HG02840 (cell line): ENCODE results near the gene ZNF132.
"Not testable (repeated sequence)": the region's sequence is repeated elsewhere in the genome, so short reads cannot be mapped to it uniquely, and the experiment has no call there.

ENCODE experiments used
- ATAC-seq: cut with Tn5 transposase; IDR thresholded peaks from one replicate; pipeline ENCODE4 v1.9.1; 2021; ENCODE audit warnings: mild to moderate bottlenecking, moderate library complexity, moderate number of reproducible peaks; ENCODE audit not compliant: unreplicated experiment, low FRiP score

Gene ZNF132

GRCh38 chr19:58439576-58440554 lies at the start of gene ZNF132:
Gene ZNF132, minus strand, starts transcription at chr19:58440153. Its CDS starts 332 bp downstream, at chr19:58439821.
- ATAC-seq, result peak; percentile 97

- ATAC-seq, result not testable (repeated sequence)
Measured at GRCh38 chr19:58484349-58484748, 44.4 kb upstream of the ZNF132 start.

- no peak for ATAC-seq
Measured at GRCh38 chr19:58483776-58484175, 43.8 kb upstream of the ZNF132 start.

DNA sequence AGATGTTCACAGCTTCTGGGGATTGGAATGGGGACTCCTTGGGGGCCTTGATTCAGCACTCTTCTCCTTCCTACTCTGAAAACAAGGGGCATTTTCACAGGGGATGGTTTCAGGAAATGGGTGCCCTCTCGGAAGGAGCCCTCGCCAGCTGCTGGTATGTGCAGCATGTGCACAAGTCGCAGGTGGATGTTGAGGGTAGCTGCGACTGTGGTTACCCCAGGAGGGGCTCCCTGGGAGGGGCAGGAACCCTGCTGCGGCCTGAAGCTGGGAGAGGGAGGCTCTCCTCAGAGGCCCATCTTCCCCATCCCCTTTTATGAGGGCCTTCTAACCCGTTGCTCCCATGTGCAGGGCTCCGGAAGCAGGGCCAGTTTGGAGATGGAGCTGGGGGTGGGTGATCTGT lies 42.4 kb upstream of the ZNF132 start:
- no peak for ATAC-seq

DNA sequence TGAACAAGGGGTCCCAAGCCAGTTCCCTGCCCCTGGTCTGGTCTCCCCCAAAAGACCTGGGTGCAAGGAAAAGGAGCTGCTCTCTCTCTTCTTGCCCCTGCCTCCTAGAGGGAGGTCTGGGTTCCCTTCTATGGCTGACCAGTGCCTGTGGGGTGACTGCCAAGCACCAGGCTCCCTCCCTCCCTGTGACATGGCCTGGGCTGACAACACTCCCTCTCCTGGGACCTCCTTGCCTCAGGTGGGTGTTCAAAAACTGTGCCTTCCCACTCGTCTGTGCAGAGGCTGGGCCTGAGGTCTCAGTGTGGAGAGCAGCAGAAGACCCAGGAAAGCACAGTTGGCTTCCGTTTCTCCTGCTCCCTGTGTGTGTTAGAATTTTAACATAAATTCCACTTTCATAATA lies 40.9 kb upstream of the ZNF132 start:
- no peak for ATAC-seq

DNA sequence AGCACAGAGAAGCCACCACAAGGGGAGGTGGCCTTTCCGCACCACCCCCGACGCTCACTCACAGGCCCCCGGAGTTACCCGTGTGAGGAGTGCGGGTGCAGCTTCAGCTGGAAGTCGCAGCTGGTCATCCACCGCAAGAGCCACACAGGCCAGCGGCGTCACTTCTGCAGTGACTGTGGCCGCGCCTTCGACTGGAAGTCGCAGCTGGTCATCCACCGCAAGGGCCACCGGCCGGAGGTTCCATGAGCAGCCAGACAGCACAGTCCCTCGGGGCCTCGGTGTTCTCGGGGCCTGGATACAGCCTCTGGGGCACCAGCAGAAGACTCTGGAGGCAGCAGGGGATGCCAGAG lies 40.5 kb upstream of the ZNF132 start:
- no peak for ATAC-seq

DNA sequence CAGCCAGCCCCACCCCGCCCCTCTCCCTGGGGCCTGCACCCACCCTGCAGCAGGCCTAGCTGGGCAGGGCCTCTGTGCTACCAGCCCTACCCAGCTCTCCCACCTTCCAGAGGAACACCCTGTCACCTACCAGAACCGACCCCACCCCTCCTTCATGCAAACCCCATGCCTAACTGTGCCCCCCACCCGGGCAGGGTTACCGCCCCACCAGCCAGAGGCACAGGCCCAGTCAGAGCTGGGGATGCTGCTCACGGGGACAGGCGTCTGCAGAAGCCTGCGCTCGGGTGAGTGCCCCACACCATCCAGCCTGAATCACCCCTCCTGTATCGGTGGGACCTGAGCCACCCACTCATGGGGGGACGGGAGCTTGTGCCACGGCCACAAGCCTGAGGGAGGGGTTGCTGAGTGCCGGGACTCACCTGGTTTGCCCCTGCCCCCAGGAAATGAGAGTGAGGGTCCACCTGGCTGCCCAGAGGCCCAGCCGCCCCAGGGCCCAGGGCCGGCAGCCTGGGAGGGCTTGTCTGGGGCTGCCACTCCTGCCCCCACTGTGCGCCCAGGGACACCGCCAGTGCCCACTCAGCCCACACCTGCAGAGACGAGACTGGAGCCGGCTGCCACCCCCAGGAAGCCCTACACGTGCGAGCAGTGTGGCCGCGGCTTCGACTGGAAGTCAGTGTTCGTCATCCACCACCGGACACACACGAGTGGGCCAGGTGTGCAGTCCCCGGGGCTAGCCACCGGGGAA lies 40.0 kb upstream of the ZNF132 start:
- ATAC-seq, result no peak

- no peak for ATAC-seq
Measured at GRCh38 chr19:58479303-58479702, 39.4 kb upstream of the ZNF132 start.

DNA sequence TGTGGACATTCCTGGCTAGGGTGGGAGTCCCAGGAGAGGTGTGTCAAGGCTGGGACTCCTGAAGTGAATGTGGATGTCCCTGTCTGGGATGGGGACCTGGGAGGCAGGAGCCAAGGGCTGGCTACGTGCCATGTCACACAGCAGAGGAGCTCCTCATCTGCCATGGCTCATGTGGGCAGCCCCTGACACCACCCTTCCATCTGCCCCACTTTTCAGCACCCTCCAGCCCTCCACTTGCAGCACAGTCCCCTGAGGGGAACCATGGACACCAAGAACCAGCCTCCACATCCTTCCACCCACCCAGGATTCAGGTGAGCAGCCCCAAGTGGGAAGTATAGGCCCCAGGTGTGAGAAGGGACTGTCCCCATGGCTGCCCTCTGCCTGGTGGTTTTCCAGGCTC lies 37.9 kb upstream of the ZNF132 start:
- no peak for ATAC-seq

- no peak for ATAC-seq
Measured at GRCh38 chr19:58477130-58477529, 37.2 kb upstream of the ZNF132 start.

GRCh38 chr19:58476498-58477015 lies 36.6 kb upstream of the ZNF132 start:
- no peak for ATAC-seq

DNA sequence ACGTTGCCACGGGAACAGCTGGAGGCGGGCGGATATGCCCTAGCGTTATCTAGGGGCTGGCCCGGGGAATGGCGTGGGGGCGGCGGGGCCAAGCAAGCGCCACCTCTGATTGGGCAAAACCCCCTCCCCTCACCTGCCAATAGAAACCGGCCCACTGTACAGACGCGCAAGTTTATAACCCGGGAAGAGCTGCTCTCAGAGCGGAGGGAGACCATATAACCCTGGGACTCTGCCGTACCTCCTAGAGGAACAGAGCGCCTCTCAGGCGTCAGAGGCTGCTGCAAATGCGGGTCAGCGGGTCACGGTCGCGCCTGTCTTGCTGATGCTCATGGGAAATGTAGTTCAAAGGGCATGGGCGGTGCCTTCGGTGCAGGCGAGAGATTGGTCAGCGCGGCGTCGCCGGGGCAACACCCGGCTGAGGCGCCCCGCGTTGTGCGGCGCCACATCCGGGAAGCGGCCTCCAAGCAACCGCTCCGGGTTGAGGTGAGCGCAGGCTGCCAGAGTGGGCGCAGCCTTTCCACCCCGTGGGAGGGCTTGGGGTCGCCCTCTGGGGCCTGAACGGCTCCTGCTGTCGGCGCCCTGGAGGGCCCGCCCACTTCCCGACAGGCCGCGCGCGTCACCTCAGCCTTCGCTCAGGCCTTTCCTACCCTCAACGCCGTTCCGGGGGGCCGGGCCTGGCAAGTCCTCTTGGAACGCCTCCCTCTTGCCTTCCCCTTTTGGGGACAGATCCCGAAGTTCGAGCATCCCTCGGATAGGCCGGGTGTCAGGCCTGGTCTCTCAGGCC lies 36.0 kb upstream of the ZNF132 start, which contains the start of gene ZNF446:
ZNF446 (plus strand) TSS at position 639 of the 784 bp plus-strand sequence. CDS start 867 bp downstream, outside the sequence.
- ATAC-seq, result peak; percentile 87

DNA sequence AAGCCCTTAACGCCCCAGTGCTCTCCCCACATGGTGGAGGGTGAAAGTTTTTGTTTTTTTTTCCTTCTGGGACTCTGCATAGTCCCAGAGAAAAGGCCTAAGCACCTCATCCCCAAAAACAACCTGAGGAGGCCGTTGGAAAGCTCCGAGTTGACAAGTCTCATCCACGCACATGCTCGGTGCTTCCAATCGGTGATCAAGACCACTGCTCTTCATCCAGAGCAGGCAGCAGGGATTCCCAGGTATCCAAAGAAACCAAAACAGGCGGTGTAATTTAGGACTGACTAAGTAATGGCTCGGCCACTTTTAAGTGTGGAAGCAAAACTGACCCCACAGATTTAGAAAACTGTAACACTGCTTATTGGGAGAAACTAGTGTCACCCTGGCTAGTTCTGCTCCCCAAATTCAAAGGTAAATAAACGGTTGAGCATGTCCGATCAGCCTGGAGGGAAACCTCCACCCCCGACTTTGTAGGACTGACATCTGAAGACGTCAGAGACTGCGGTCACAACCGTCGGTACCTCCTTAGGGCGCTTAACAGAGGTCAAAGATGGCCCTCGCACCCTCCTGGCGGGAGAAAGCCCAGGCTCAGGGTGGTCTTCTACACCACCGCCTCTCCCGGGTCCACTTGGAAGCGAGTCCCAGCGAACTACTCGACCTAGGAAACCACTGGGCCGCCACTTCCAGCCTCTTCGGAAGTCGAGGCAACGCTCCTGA lies 35.2 kb upstream of the ZNF132 start:
- no peak for ATAC-seq

- ATAC-seq, result no peak
Measured at GRCh38 chr19:58474291-58474996, 34.5 kb upstream of the ZNF132 start.

- ATAC-seq, result no peak
Measured at GRCh38 chr19:58473775-58474174, 33.8 kb upstream of the ZNF132 start.

DNA sequence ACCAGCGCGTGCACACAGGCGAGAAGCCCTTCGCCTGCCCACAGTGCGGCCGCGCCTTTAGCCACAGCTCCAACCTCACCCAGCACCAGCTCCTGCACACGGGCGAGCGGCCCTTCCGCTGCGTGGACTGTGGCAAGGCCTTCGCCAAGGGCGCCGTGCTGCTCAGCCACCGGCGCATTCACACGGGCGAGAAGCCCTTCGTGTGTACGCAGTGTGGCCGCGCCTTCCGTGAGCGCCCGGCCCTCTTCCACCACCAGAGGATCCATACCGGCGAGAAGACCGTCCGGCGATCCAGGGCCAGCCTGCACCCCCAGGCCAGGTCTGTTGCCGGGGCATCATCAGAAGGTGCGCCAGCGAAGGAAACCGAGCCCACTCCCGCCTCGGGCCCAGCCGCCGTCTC lies 31.8 kb upstream of the ZNF132 start:
- ATAC-seq, result no peak

- ATAC-seq, result not testable (repeated sequence)
Measured at GRCh38 chr19:58470837-58471543, 31.0 kb upstream of the ZNF132 start.

DNA sequence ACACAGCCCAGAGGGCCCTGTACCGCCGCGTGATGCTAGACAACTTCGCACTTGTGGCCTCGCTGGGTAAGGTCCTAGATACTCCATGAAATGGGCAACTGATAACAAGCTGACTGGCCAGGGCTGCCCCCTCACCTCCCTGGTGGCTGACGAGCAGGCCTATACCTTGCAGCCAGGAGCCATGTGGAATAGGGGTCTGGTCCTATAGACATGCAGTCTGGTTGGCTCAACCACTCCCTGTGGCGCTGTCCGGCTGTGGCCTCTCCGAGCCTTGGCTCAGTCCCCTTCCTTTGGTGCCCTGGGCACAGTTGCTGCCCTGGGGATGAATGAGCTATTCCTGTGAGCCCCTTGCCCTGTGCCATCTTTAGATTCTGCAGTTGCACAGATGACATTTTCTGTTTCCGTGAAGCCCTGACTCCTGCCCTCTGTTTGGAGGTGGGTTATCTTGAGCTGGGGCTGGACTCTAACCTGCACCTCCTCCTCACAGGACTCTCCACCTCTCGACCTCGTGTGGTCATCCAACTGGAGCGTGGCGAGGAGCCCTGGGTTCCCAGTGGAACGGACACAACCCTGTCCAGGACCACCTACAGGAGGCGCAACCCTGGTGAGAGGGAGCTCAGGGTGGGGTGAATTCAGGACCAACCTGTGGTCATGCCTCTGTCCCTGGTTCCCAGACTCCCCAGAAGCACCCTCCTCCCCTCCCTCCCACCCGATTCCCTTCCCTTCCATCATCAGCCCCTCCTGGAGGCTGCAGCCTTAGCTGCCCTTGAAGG lies 29.5 kb upstream of the ZNF132 start:
- no peak for ATAC-seq
